Measurements from ENCODE around the gene KIF20B.
"Not testable (repeated sequence)": the region's sequence is repeated elsewhere in the genome, so short reads cannot be mapped to it uniquely, and the experiment has no call there.

The KIF20B gene

GRCh38 chr10:89773081-89773480 is 71.7 kb downstream of the KIF20B start:
- DNase-seq (ENCODE audit: low spot score), result no peak

- DNase-seq (ENCODE audit: low spot score), result no peak
Measured at GRCh38 chr10:89776665-89777064, 75.3 kb downstream of the KIF20B start.

GRCh38 chr10:89782470-89782869 is 81.1 kb downstream of the KIF20B start:
- DNase-seq (ENCODE audit: low spot score), result no peak

GRCh38 chr10:89783406-89783805 is 82.0 kb downstream of the KIF20B start:
- DNase-seq (ENCODE audit: low spot score), result no peak

- no peak for DNase-seq (ENCODE audit: low spot score)
Measured at GRCh38 chr10:89785095-89785494, 83.7 kb downstream of the KIF20B start.

- no peak for DNase-seq (ENCODE audit: low spot score)
Measured at GRCh38 chr10:89789188-89789877, 87.9 kb downstream of the KIF20B start.

- no peak for DNase-seq (ENCODE audit: low spot score)
Measured at GRCh38 chr10:89792187-89792586, 90.8 kb downstream of the KIF20B start.

- DNase-seq (ENCODE audit: low spot score), result peak; percentile 36
Measured at GRCh38 chr10:89793649-89794254, 92.4 kb downstream of the KIF20B start.

GRCh38 chr10:89795840-89796239 is 94.5 kb downstream of the KIF20B start:
- DNase-seq (ENCODE audit: low spot score), result no peak

GRCh38 chr10:89798092-89798491 is 96.7 kb downstream of the KIF20B start:
- no peak for DNase-seq (ENCODE audit: low spot score)

GRCh38 chr10:89799573-89799972 is 98.2 kb downstream of the KIF20B start:
- DNase-seq (ENCODE audit: low spot score), result no peak

GRCh38 chr10:89805599-89806013 is 104.2 kb downstream of the KIF20B start:
- DNase-seq (ENCODE audit: low spot score), result no peak

- no peak for DNase-seq (ENCODE audit: low spot score)
Measured at GRCh38 chr10:89808842-89809241, 107.5 kb downstream of the KIF20B start.

- DNase-seq (ENCODE audit: low spot score), result no peak
Measured at GRCh38 chr10:89809766-89810165, 108.4 kb downstream of the KIF20B start.

- no peak for DNase-seq (ENCODE audit: low spot score)
Measured at GRCh38 chr10:89810908-89811525, 109.6 kb downstream of the KIF20B start.

GRCh38 chr10:89813546-89813945 is 112.2 kb downstream of the KIF20B start:
- DNase-seq (ENCODE audit: low spot score), result no peak

GRCh38 chr10:89814278-89814677 is 112.9 kb downstream of the KIF20B start:
- no peak for DNase-seq (ENCODE audit: low spot score)

GRCh38 chr10:89815049-89815853 is 113.9 kb downstream of the KIF20B start:
- no peak for DNase-seq (ENCODE audit: low spot score)

GRCh38 chr10:89819008-89819407 is 117.6 kb downstream of the KIF20B start:
- DNase-seq (ENCODE audit: low spot score), result not testable (repeated sequence)

Measured in HuH-7 (cell line).